SK-N-SH (cell line): ENCODE measurements around the gene PIP5K1C. TPM values are rescaled to one million over a fixed set of nuclear protein-coding genes. Genes with fewer than 3 reads are reported as not detected.

Experiments used
- CTCF ChIA-PET: fragments of 300-600, 350-600 bp; formaldehyde crosslinking; extraction: SDS; loops from one replicate; lab custom pipeline; 2021; lab: Yijun Ruan, JAX
- POLR2A ChIA-PET: fragments of 350-600 bp; sonication (Branson Sonifier 250); formaldehyde crosslinking; extraction: SDS; loops from one replicate; lab custom pipeline; 2020; ENCODE audit warnings: antibody characterized with exemption, inconsistent platforms; lab: Yijun Ruan, JAX
- DNase-seq: peaks from one replicate; pipeline ENCODE4 v3.0.0; 2012
- H2AFZ ChIP-seq: fragments of 200-600 bp; sonication (generic); 2 replicates; pipeline ENCODE4 v1.8.1; 2016; ENCODE audit warnings: antibody characterized with exemption, mild to moderate bottlenecking, low read depth
- H3F3A ChIP-seq: fragments of 200-600 bp; sonication (generic); replicated peaks from 2 replicates; pipeline ENCODE3; 2016; ENCODE audit warnings: antibody characterized with exemption, mild to moderate bottlenecking; ENCODE audit not compliant: insufficient read depth
- H3K27ac ChIP-seq, 2 experiments: fragments of 200-500 bp in 1 of 2; fragments of 200-600 bp in 1 of 2; sonication (Bioruptor generic) in 1 of 2; sonication (generic), shearing (Covaris generic) in 1 of 2; 2 replicates each; pipeline versions ENCODE4 v1.5.1 to v1.6.1; 2014 to 2016; ENCODE audit warnings: low read depth in 2 of 2, inconsistent platforms in 1 of 2, low read length in 1 of 2, mild to moderate bottlenecking in 1 of 2, mixed read lengths in 1 of 2
- H3K27me3 ChIP-seq: fragments of 200-600 bp; sonication (generic), shearing (Covaris generic); 2 replicates; pipeline ENCODE4 v1.6.1; 2016; ENCODE audit warnings: mixed run types; ENCODE audit not compliant: insufficient read depth
- H3K36me3 ChIP-seq, 2 experiments: fragments of 200-500 bp in 1 of 2; fragments of 200-600 bp in 1 of 2; sonication (Bioruptor generic) in 1 of 2; sonication (generic) in 1 of 2; replicated peaks in 1 of 2; 2 replicates each; pipeline versions ENCODE3 to v1.5.1; 2014 to 2016; ENCODE audit warnings: low read length in 1 of 2, mild to moderate bottlenecking in 1 of 2; ENCODE audit not compliant: insufficient read depth in 2 of 2, control insufficient read depth in 1 of 2
- H3K4me1 ChIP-seq, 2 experiments: fragments of 200-500 bp in 1 of 2; fragments of 200-600 bp in 1 of 2; sonication (Bioruptor generic) in 1 of 2; sonication (generic), shearing (Covaris generic) in 1 of 2; 2 replicates each; pipeline versions ENCODE4 v1.5.1 to v1.6.1; 2014 to 2016; ENCODE audit warnings: low read depth in 1 of 2, low read length in 1 of 2, mixed run types in 1 of 2; ENCODE audit not compliant: insufficient read depth in 2 of 2, control insufficient read depth in 1 of 2
- H3K4me2 ChIP-seq: fragments of 200-600 bp; sonication (generic), shearing (Covaris generic); 2 replicates; pipeline ENCODE4 v1.6.1; 2017; ENCODE audit warnings: mixed run types
- H3K4me3 ChIP-seq, 2 experiments: fragments of 200-500 bp in 1 of 2; fragments of 200-600 bp in 1 of 2; sonication (Bioruptor generic) in 1 of 2; sonication (generic), shearing (Covaris generic) in 1 of 2; 2 replicates each; pipeline versions ENCODE4 v1.5.1 to v1.8.1; 2014 to 2016; ENCODE audit warnings: low read depth in 2 of 2, inconsistent platforms in 1 of 2, low read length in 1 of 2, mild to moderate bottlenecking in 1 of 2, mixed read lengths in 1 of 2, moderate library complexity in 1 of 2
- H3K79me2 ChIP-seq: fragments of 200-600 bp; sonication (generic); 2 replicates; pipeline ENCODE4 v1.8.1; 2017; ENCODE audit warnings: mild to moderate bottlenecking; ENCODE audit not compliant: insufficient read depth
- H3K9ac ChIP-seq: fragments of 200-600 bp; sonication (generic); 2 replicates; pipeline ENCODE4 v1.6.1; 2017; ENCODE audit warnings: mixed run types
- H3K9me2 ChIP-seq: fragments of 200-600 bp; sonication (generic); 2 replicates; pipeline ENCODE4 v1.6.1; 2017; ENCODE audit warnings: mixed run types
- H3K9me3 ChIP-seq: fragments of 200-600 bp; sonication (generic); 2 replicates; pipeline ENCODE4 v1.6.1; 2017; ENCODE audit warnings: mixed run types, mild to moderate bottlenecking, moderate library complexity
- H4K20me1 ChIP-seq: fragments of 200-600 bp; sonication (generic); 2 replicates; pipeline ENCODE4 v1.6.1; 2017; ENCODE audit warnings: mild to moderate bottlenecking, mixed run types; ENCODE audit not compliant: insufficient read depth
- EP300 ChIP-seq, 2 experiments: IDR thresholded peaks; 2 replicates each; pipeline versions ENCODE4 v1.4.0 to v1.6.1; 2012; ENCODE audit warnings: borderline replicate concordance in 1 of 2, low read depth in 1 of 2, low read length in 1 of 2
- NFIC ChIP-seq: IDR thresholded peaks from 2 replicates; pipeline ENCODE4 v1.4.0; 2012; ENCODE audit warnings: borderline replicate concordance
- NRF1 ChIP-seq: IDR thresholded peaks from 2 replicates; pipeline ENCODE4 v1.6.1; 2012; ENCODE audit warnings: low read depth, mild to moderate bottlenecking, low read length
- RAD21 ChIP-seq: IDR thresholded peaks from 2 replicates; pipeline ENCODE4 v1.6.1; 2012; ENCODE audit warnings: mild to moderate bottlenecking, low read length
- RCOR1 ChIP-seq: fragments of 150-350 bp; IDR thresholded peaks from 2 replicates; pipeline ENCODE4 v1.6.1; 2017; ENCODE audit warnings: antibody characterized with exemption, low read length
- RXRA ChIP-seq: IDR thresholded peaks from 2 replicates; pipeline ENCODE4 v1.4.0; 2012; ENCODE audit warnings: low read depth, mild to moderate bottlenecking, borderline replicate concordance
- SMC3 ChIP-seq: IDR thresholded peaks from 2 replicates; pipeline ENCODE4 v1.6.1; 2012; ENCODE audit warnings: low read depth, low read length, improper control_type of control experiment
- TAF1 ChIP-seq: IDR thresholded peaks from 2 replicates; pipeline ENCODE4 v1.6.1; 2012; ENCODE audit warnings: low read depth, mild to moderate bottlenecking, low read length, moderate library complexity, borderline replicate concordance
- WGBS: methylation state at CpG from one replicate; pipeline ENCODE4 v1.1.6; 2017; ENCODE audit warnings: low lambda C conversion rate; 5-methylcytosine and 5-hydroxymethylcytosine counted together
- polyA plus RNA-seq, 3 experiments: library from polyadenylated mRNA; depleted of rRNA; stranded (reverse); fragments of >200 nt; gene quantifications; 2 replicates each; pipeline ENCODE4 v1.2.3, GENCODE V29; 2012
- TF ChIP-seq, protein P1 (sequence below): IDR thresholded peaks from 2 replicates; pipeline ENCODE4; 2012

Gene PIP5K1C
- polyA plus RNA-seq, 1 of the 3 experiments (the other 2 are of a cell fraction) = 12.3 TPM

DNA sequence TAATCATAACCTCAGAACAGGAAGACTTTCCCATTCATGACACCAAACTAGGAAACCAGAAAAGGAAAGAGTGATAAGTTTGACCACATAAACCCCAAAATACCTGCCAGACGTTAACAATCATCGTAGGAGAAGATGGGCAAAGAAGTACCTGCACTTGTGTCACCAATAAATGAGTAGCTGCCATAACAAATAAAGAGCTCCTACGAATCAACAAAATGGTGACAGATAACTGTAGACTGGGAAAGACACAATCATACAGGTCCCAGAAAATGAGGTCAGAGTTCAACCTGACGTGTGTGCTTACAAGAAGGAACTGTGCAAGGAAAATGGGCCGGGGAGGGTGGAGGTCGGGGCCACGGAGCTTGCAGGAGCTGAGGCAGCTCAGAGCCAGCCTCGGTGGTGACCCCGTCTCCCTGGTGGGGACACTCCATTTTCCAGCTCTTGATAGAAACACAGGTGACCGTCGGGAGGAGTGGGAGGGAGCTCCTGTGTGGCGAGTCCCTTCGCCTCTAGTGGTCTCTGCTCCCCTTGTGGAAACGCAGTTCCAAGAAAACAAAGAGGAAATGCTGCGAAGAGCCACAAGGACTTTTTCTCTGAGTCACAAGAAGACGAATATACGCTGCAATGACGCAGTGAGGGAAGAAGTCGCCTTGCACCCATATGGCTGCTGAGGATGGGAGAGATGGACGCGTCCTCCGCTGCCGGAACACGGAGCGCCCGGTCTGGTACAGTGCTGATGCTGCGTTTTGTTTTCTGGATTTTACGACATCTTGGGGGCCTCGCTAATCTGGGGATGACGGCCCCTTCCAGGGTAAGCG lies 9.5 kb downstream of the PIP5K1C start:
- Histone ChIP-seq H3K9me3 (no peaks in the 10 kb centered on the region), H4K20me1 (peaks cover 46% of the 10 kb centered on the region), H3K79me2 (peaks cover 52% of the 10 kb centered on the region), H3K9me2 (no peaks in the 10 kb centered on the region), H3K27me3 (no peaks in the 10 kb centered on the region), H3K36me3 (no peaks in the 10 kb centered on the region), H3K27ac (no peak overlapping the region), H3K9ac (no peak overlapping the region)
- 95% methylated on average over 31 of the region's 31 CpGs for WGBS
- TF ChIP-seq NRF1 = no peak
- TF ChIP-seq, protein P1, sequence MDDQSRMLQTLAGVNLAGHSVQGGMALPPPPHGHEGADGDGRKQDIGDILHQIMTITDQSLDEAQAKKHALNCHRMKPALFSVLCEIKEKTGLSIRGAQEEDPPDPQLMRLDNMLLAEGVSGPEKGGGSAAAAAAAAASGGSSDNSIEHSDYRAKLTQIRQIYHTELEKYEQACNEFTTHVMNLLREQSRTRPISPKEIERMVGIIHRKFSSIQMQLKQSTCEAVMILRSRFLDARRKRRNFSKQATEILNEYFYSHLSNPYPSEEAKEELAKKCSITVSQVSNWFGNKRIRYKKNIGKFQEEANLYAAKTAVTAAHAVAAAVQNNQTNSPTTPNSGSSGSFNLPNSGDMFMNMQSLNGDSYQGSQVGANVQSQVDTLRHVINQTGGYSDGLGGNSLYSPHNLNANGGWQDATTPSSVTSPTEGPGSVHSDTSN = no peak
- TF ChIP-seq, all 33 proteins: peak for 0
- CTCF ChIA-PET = interaction anchor here (0.7 to 3.7 kb wide), 4 partner anchors 10 to 55 kb away, joined by 3 to 23 read pairs (median 12); partner anchors contain the start of gene PIP5K1C
- DNase-seq = no peak
- Histone ChIP-seq H3K4me3 (no peak overlapping the region), H3K4me2 (no peak overlapping the region), H3F3A (no peaks in the 10 kb centered on the region), H3K4me1 (no peaks in the 10 kb centered on the region), H2AFZ (no peak overlapping the region)
- POLR2A ChIA-PET = no interaction called here

DNA sequence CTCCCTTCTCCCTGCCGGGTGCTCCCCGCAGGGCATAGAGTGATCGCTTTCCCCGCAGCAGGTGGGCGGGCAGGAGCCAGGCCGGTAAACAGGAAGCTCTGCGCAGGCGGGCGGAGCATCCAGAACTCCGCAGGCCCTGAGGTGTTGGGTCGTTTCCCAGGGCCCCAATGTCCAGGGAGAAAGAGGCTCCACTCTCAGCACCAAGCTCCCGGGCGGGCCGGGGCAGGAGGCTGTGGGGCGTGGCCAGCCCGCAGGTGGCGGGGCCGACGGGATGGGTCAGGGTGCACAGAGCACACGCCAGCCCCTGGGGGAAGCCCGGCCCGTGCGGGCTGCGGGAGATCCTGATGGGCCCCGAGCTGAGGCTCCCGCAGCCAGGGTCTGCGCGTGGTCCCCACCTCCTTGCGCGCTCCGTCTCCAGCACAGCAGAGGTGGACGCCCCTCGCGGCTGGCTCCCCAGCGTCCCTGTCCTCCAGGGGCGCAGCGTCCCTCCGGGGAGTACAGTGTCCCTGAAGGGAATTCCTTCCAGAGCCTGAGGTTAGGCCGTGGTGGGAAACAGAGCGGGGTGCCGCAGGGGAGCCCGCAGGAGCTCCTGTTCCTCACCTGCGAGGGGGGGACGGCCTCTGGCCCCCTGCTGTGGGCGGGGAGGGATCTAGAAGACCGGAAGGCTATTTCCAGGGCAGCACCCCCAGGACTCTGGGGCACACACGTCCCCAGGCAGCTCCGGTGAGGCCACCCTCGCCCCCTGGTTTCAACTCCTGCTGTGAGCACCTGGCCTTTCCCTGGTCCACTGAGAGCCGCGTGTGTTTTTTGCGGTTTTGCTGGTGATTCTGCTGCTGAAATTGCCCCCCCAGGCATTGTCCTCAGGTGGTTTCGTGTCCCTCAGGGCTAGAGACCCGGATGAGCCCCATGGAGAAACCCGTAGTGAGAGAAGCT lies 12.2 kb downstream of the PIP5K1C start:
- DNase-seq = no peak
- H3K27me3 ChIP-seq = no peaks in the 10 kb centered on the region
- no peak overlapping the region for H2AFZ ChIP-seq
- H3K36me3 ChIP-seq = no peaks in the 10 kb centered on the region
- no peaks in the 10 kb centered on the region for H3K9me3 ChIP-seq
- no peaks in the 10 kb centered on the region for H3K9me2 ChIP-seq
- POLR2A ChIA-PET = interaction anchor here (0.5 kb wide), 1 partner anchor 116 kb away, joined by 3 read pairs; no protein-coding TSS in a partner anchor
- H3K27ac ChIP-seq = no peak overlapping the region
- 94% methylated on average over 21 of the region's 55 CpGs for WGBS
- H3K4me2 ChIP-seq = no peak overlapping the region
- H3K4me1 ChIP-seq = peaks cover 0 to 5% of the 10 kb centered on the region in 2 experiments; a peak in 1 of 4 replicates
- H3K4me3 ChIP-seq = no peak overlapping the region
- peaks cover 31% of the 10 kb centered on the region for H4K20me1 ChIP-seq
- TF ChIP-seq RXRA (no peak), RAD21 (no peak), SMC3 (no peak), NFIC (no peak), TAF1 (no peak), EP300 (IDR thresholded peaks at IDR 0.05; ENCODE audit: borderline replicate concordance in 1 of 2, low read depth in 1 of 2, low read length in 1 of 2) (no peak), RCOR1 (no peak)
- TF ChIP-seq, all 33 proteins: peak for 0
- CTCF ChIA-PET = interaction anchor here (0.9 to 2.4 kb wide), 4 partner anchors 9 to 164 kb away, joined by 3 to 13 read pairs (median 3); no protein-coding TSS in a partner anchor
- H3K79me2 ChIP-seq = peaks cover 50% of the 10 kb centered on the region
- H3F3A ChIP-seq = no peaks in the 10 kb centered on the region
- H3K9ac ChIP-seq = no peak overlapping the region
